ENCODE measurements around the gene TECR.

- TF ChIP-seq POLR2A (IDR thresholded peaks at IDR 0.05; ENCODE audit: low read length) = no peak
- no peak for TF ChIP-seq GATA1 (IDR thresholded peaks at IDR 0.05; ENCODE audit: low read depth, low read length)
These were observed 20.9 kb downstream of the TECR start for GRCh38 chr19:14550201-14550754.

All from erythroblast (primary cell).